A549 (cell line): ENCODE data around the gene HCCS. TPM values are rescaled to one million over a fixed set of nuclear protein-coding genes. Genes with fewer than 3 reads are reported as not detected.

Source experiments
- ATAC-seq, 2 experiments: fragments of 200-7000 bp in 1 of 2; fragments of >200 bp in 1 of 2; cut with Nextera tagmentation in 1 of 2; cut with Tn5 transposase in 1 of 2; 3 replicates each; pipeline versions ENCODE4 v1.8.0 to v1.9.1; 2018 to 2020; ENCODE audit warnings: mild to moderate bottlenecking in 1 of 2, moderate library complexity in 1 of 2
- CTCF ChIA-PET: fragments of 300-600 bp; sonication (Branson Sonifier 250); formaldehyde crosslinking; extraction: SDS; loops from one replicate; lab custom pipeline; 2021; ENCODE audit warnings: antibody characterized with exemption, inconsistent platforms; lab: Yijun Ruan, JAX
- POLR2A ChIA-PET: fragments of 350-600 bp; formaldehyde crosslinking; extraction: SDS; loops from one replicate; lab custom pipeline; 2021; ENCODE audit warnings: antibody characterized with exemption, inconsistent platforms; lab: Yijun Ruan, JAX
- DNase-seq, 2 experiments: peaks; one replicate each; pipeline versions ENCODE4 v3.0.0 to v3.0.0-alpha.2; 2011 to 2016; ENCODE audit warnings: low read depth in 1 of 2, low spot score in 1 of 2
- FAIRE-seq: peaks from 2 replicates; lab custom pipeline; 2011; peaks lifted over from hg19 to GRCh38; lab: Jason Lieb, UNC
- H3K27ac ChIP-seq, 2 experiments: fragments of >200 bp; sonication (Bioruptor Twin); formaldehyde crosslinking; 3 replicates each; pipeline ENCODE4 v1.5.1; 2016 to 2017
- H3K4me1 ChIP-seq: fragments of >200 bp; sonication (Bioruptor Twin); formaldehyde crosslinking; 3 replicates; pipeline ENCODE4 v1.6.1; 2016
- H3K4me2 ChIP-seq: fragments of >200 bp; sonication (Bioruptor Twin); formaldehyde crosslinking; 3 replicates; pipeline ENCODE4 v1.6.1; 2016
- H3K4me3 ChIP-seq: fragments of >200 bp; sonication (Bioruptor Twin); formaldehyde crosslinking; 3 replicates; pipeline ENCODE4 v1.5.1; 2016
- H3K9me3 ChIP-seq: fragments of >200 bp; sonication (Bioruptor Twin); formaldehyde crosslinking; 3 replicates; pipeline ENCODE4 v1.6.1; 2016
- CBX8 ChIP-seq: fragments of 200-600 bp; sonication (generic); IDR thresholded peaks from 2 replicates; pipeline ENCODE4 v1.6.1; 2016
- CHD4 ChIP-seq: fragments of 200-600 bp; sonication (generic); IDR thresholded peaks from 2 replicates; pipeline ENCODE4 v1.6.1; 2016; ENCODE audit warnings: antibody characterized with exemption, mild to moderate bottlenecking, borderline replicate concordance
- FOSB ChIP-seq: fragments of 250-450 bp; sonication (Bioruptor Pico); IDR thresholded peaks from 2 replicates; pipeline ENCODE4 v1.5.0; 2020; ENCODE audit warnings: mild to moderate bottlenecking, moderate library complexity
- HEYL ChIP-seq: fragments of 250-450 bp; sonication (Bioruptor Pico); IDR thresholded peaks from 2 replicates; pipeline ENCODE4 v1.8.0; 2021; ENCODE audit warnings: mild to moderate bottlenecking, moderate library complexity
- JUNB ChIP-seq: fragments of >200 bp; sonication (Bioruptor Twin); formaldehyde crosslinking; IDR thresholded peaks from 2 replicates; pipeline ENCODE4 v1.6.1; 2016
- MAZ ChIP-seq: fragments of 150-350 bp; IDR thresholded peaks from 2 replicates; pipeline ENCODE4 v1.6.1; 2014; ENCODE audit warnings: antibody characterized with exemption, low read depth, low read length, borderline replicate concordance
- MYC ChIP-seq: IDR thresholded peaks from 2 replicates; pipeline ENCODE4 v1.6.1; 2012; ENCODE audit warnings: mild to moderate bottlenecking, inconsistent platforms, low read length, improper control_type of control experiment, borderline replicate concordance
- NFE2L2 ChIP-seq: fragments of 150-350 bp; conservative IDR thresholded peaks from 2 replicates; pipeline ENCODE4 v1.6.1; 2014; ENCODE audit warnings: low read length
- NPAS2 ChIP-seq: fragments of 250-450 bp; sonication (Bioruptor Pico); IDR thresholded peaks from 2 replicates; pipeline ENCODE4 v1.8.0; 2022; ENCODE audit warnings: mild to moderate bottlenecking, moderate library complexity, borderline replicate concordance
- NR3C1 ChIP-seq: fragments of >200 bp; sonication (Bioruptor Twin); formaldehyde crosslinking; IDR thresholded peaks from 3 replicates; pipeline ENCODE4 v1.6.1; 2017
- RAD21 ChIP-seq, 2 experiments: fragments of >200 bp in 1 of 2; sonication (Bioruptor Twin) in 1 of 2; formaldehyde crosslinking in 1 of 2; IDR thresholded peaks in 1 of 2; conservative IDR thresholded peaks in 1 of 2; 2 replicates in 1 of 2; 3 replicates in 1 of 2; pipeline ENCODE4 v1.6.1; 2012 to 2018; ENCODE audit warnings: inconsistent platforms in 1 of 2
- RARB ChIP-seq: fragments of 250-450 bp; sonication (Bioruptor Pico); IDR thresholded peaks from 2 replicates; pipeline ENCODE4 v1.8.0; 2021; ENCODE audit warnings: mild to moderate bottlenecking, moderate library complexity
- RFX5 ChIP-seq: fragments of 450-650 bp; IDR thresholded peaks from 2 replicates; pipeline ENCODE4 v1.7.1; 2014; ENCODE audit warnings: antibody characterized with exemption, mild to moderate bottlenecking, moderate library complexity
- SMC3 ChIP-seq: fragments of >200 bp; sonication (Bioruptor Twin); formaldehyde crosslinking; IDR thresholded peaks from 3 replicates; pipeline ENCODE4 v1.6.1; 2018; ENCODE audit warnings: inconsistent platforms
- SREBF2 ChIP-seq: fragments of 450-650 bp; IDR thresholded peaks from 2 replicates; pipeline ENCODE4 v1.6.1; 2014; ENCODE audit warnings: mild to moderate bottlenecking, moderate library complexity
- TP53 ChIP-seq: fragments of 250-450 bp; sonication (Bioruptor Pico); IDR thresholded peaks from 2 replicates; pipeline ENCODE4 v1.5.0; 2021; ENCODE audit warnings: mild to moderate bottlenecking, moderate library complexity
- ZC3H11A ChIP-seq: fragments of 450-650 bp; IDR thresholded peaks from 2 replicates; pipeline ENCODE4 v1.6.1; 2014; ENCODE audit warnings: antibody characterized with exemption, mild to moderate bottlenecking
- ZNF302 ChIP-seq: fragments of 250-450 bp; sonication (Bioruptor Pico); IDR thresholded peaks from 2 replicates; pipeline ENCODE4 v1.9.0; 2021; ENCODE audit warnings: inconsistent platforms, mild to moderate bottlenecking, moderate library complexity
- ZSCAN20 ChIP-seq: fragments of 250-450 bp; sonication (Bioruptor Pico); IDR thresholded peaks from 2 replicates; pipeline ENCODE4 v1.8.0; 2022; ENCODE audit warnings: mild to moderate bottlenecking, moderate library complexity
- WGBS: methylation state at CpG from one replicate; pipeline ENCODE4 v1.1.6; 2017; ENCODE audit errors: missing lambda C conversion rate; 5-methylcytosine and 5-hydroxymethylcytosine counted together
- polyA plus RNA-seq, 4 experiments: library from polyadenylated mRNA; depleted of rRNA in 3 of 4; stranded (reverse); fragments of >200 nt; fragmentation: RNase III in 1 of 4; extraction: RNeasy Plus Mini Kit Qiagen cat#74134 plus additional on column Dnase treatment in 1 of 4; gene quantifications; 2 replicates in 3 of 4; 3 replicates in 1 of 4; pipeline ENCODE4 v1.2.3, GENCODE V29; 2011 to 2017
- TF ChIP-seq, protein P1 (sequence below): fragments of >200 bp; sonication (Bioruptor Twin); formaldehyde crosslinking; IDR thresholded peaks from 3 replicates; pipeline ENCODE4 v1.5.1; 2016
- TF ChIP-seq, protein P2 (sequence below): IDR thresholded peaks from 2 replicates; pipeline ENCODE4 v1.6.1; 2012
- TF ChIP-seq, protein P3 (sequence below): fragments of 450-650 bp; IDR thresholded peaks from 2 replicates; pipeline ENCODE4 v1.6.1; 2014; ENCODE audit warnings: antibody characterized with exemption
- TF ChIP-seq, protein P4 (sequence below): fragments of 250-450 bp; sonication (Bioruptor Pico); IDR thresholded peaks from 2 replicates; pipeline ENCODE4 v1.5.0; 2020; ENCODE audit warnings: low read depth, mild to moderate bottlenecking, moderate library complexity

HCCS gene
- polyA plus RNA-seq, 2 of the 4 experiments (the other 2 are of a cell fraction): 46.6 to 61.2 TPM

- Histone ChIP-seq H3K4me3 (no peak overlapping the region), H3K4me2 (no peak overlapping the region), H3K27ac (no peak overlapping the region), H3K9me3 (no peaks in the 10 kb centered on the region), H3K4me1 (no peaks in the 10 kb centered on the region)
- peak; percentile 36 to 46; a peak in 4 of 5 replicates for TF ChIP-seq RAD21 (conservative IDR thresholded peaks at IDR 0.05 in 1 of 2, IDR thresholded peaks at IDR 0.05 in 1 of 2)
- TF ChIP-seq, protein P1, sequence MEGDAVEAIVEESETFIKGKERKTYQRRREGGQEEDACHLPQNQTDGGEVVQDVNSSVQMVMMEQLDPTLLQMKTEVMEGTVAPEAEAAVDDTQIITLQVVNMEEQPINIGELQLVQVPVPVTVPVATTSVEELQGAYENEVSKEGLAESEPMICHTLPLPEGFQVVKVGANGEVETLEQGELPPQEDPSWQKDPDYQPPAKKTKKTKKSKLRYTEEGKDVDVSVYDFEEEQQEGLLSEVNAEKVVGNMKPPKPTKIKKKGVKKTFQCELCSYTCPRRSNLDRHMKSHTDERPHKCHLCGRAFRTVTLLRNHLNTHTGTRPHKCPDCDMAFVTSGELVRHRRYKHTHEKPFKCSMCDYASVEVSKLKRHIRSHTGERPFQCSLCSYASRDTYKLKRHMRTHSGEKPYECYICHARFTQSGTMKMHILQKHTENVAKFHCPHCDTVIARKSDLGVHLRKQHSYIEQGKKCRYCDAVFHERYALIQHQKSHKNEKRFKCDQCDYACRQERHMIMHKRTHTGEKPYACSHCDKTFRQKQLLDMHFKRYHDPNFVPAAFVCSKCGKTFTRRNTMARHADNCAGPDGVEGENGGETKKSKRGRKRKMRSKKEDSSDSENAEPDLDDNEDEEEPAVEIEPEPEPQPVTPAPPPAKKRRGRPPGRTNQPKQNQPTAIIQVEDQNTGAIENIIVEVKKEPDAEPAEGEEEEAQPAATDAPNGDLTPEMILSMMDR: peak; percentile 63
- TF ChIP-seq SREBF2: no peak
- peak; percentile 49 for TF ChIP-seq SMC3
- TF ChIP-seq NFE2L2: no peak
- FAIRE-seq: peak; percentile 28
- CTCF ChIA-PET: interaction anchor here (0.6 to 5.8 kb wide), 7 partner anchors 10 to 1839 kb away, joined by 3 to 42 read pairs (median 3); no protein-coding TSS in a partner anchor
- ATAC-seq: no peak
- WGBS: 29% methylated on average over 6 of the region's 6 CpGs
- peak in 1 of 2 experiments; percentile 23 for DNase-seq
- POLR2A ChIA-PET: no interaction called here
Observed at GRCh38 chrX:11137543-11138139, 26.5 kb downstream of the HCCS start.

GRCh38 chrX:11138498-11139390 lies 27.6 kb downstream of the HCCS start:
- FAIRE-seq: no peak
- CTCF ChIA-PET: interaction anchor here (1.2 to 5.8 kb wide), 3 partner anchors 12 to 949 kb away, joined by 3 to 42 read pairs (median 7); no protein-coding TSS in a partner anchor
- Histone ChIP-seq H3K27ac (no peak overlapping the region), H3K9me3 (no peaks in the 10 kb centered on the region), H3K4me1 (no peaks in the 10 kb centered on the region), H3K4me2 (no peak overlapping the region), H3K4me3 (no peak overlapping the region)
- ATAC-seq: no peak
- POLR2A ChIA-PET: no interaction called here
- TF ChIP-seq ZNF302 (CRISPR knock-in tag) (no peak), NR3C1 (no peak), ZSCAN20 (CRISPR knock-in tag) (no peak), CHD4 (no peak), MAZ (no peak), RARB (no peak), TP53 (CRISPR knock-in tag) (no peak), MYC (no peak), RFX5 (no peak), ZC3H11A (no peak), FOSB (no peak), CBX8 (no peak), NPAS2 (CRISPR knock-in tag) (no peak), HEYL (CRISPR knock-in tag) (no peak), JUNB (no peak)
- TF ChIP-seq, protein P2, sequence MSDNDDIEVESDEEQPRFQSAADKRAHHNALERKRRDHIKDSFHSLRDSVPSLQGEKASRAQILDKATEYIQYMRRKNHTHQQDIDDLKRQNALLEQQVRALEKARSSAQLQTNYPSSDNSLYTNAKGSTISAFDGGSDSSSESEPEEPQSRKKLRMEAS: no peak
- TF ChIP-seq, protein P1: no peak
- TF ChIP-seq, protein P3, sequence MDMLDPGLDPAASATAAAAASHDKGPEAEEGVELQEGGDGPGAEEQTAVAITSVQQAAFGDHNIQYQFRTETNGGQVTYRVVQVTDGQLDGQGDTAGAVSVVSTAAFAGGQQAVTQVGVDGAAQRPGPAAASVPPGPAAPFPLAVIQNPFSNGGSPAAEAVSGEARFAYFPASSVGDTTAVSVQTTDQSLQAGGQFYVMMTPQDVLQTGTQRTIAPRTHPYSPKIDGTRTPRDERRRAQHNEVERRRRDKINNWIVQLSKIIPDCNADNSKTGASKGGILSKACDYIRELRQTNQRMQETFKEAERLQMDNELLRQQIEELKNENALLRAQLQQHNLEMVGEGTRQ: no peak
- TF ChIP-seq, protein P4, sequence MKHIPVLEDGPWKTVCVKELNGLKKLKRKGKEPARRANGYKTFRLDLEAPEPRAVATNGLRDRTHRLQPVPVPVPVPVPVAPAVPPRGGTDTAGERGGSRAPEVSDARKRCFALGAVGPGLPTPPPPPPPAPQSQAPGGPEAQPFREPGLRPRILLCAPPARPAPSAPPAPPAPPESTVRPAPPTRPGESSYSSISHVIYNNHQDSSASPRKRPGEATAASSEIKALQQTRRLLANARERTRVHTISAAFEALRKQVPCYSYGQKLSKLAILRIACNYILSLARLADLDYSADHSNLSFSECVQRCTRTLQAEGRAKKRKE (CRISPR knock-in tag): no peak
- DNase-seq: no peak
- WGBS: 83% methylated on average over 14 of the region's 56 CpGs
